ENCODE data around the gene RBMS3.

GRCh38 chr3:29758434-29759322, 477.8 kb downstream of the RBMS3 start:
- no peak for TF ChIP-seq CTCF (IDR thresholded peaks at IDR 0.05)
- no peak for TF ChIP-seq POLR2A (IDR thresholded peaks at IDR 0.05)
- TF ChIP-seq POLR2AphosphoS5 (IDR thresholded peaks at IDR 0.05) = peak; percentile 62
